Epidermal melanocyte (primary cell): ENCODE measurements around the gene CEACAM21.

Experiments used
- DNase-seq: peaks from one replicate; pipeline ENCODE4 v3.0.0; 2011; ENCODE audit warnings: low spot score; ENCODE audit not compliant: insufficient read length

CEACAM21 gene

GRCh38 chr19:41584260-41584810 lies 8.4 kb downstream of the CEACAM21 start:
- DNase-seq = no peak

- DNase-seq = no peak
Measured at GRCh38 chr19:41584931-41585330, 9.0 kb downstream of the CEACAM21 start.

- DNase-seq = no peak
Measured at GRCh38 chr19:41586064-41586463, 10.1 kb downstream of the CEACAM21 start.

- no peak for DNase-seq
Measured at GRCh38 chr19:41587101-41587837, 11.3 kb downstream of the CEACAM21 start.

- DNase-seq = no peak
Measured at GRCh38 chr19:41587838-41588210, 11.9 kb downstream of the CEACAM21 start.

- no peak for DNase-seq
Measured at GRCh38 chr19:41588497-41589209, 12.7 kb downstream of the CEACAM21 start.

GRCh38 chr19:41589371-41589770 lies 13.4 kb downstream of the CEACAM21 start:
- no peak for DNase-seq

- no peak for DNase-seq
Measured at GRCh38 chr19:41590936-41591335, 15.0 kb downstream of the CEACAM21 start.

- no peak for DNase-seq
Measured at GRCh38 chr19:41591951-41592562, 16.1 kb downstream of the CEACAM21 start.

- no peak for DNase-seq
Measured at GRCh38 chr19:41595258-41595889, 19.4 kb downstream of the CEACAM21 start.

- DNase-seq = no peak
Measured at GRCh38 chr19:41595890-41596280, 19.9 kb downstream of the CEACAM21 start.

- peak; percentile 93 for DNase-seq
Measured at GRCh38 chr19:41597600-41598041, 21.7 kb downstream of the CEACAM21 start.

- no peak for DNase-seq
Measured at GRCh38 chr19:41599175-41599966, 23.4 kb downstream of the CEACAM21 start.

- no peak for DNase-seq
Measured at GRCh38 chr19:41601771-41602170, 25.8 kb downstream of the CEACAM21 start.

GRCh38 chr19:41604831-41605230 lies 28.9 kb downstream of the CEACAM21 start:
- no peak for DNase-seq

- DNase-seq = no peak
Measured at GRCh38 chr19:41606215-41606837, 30.4 kb downstream of the CEACAM21 start.

- DNase-seq = no peak
Measured at GRCh38 chr19:41607668-41608067, 31.7 kb downstream of the CEACAM21 start.

GRCh38 chr19:41610789-41611188 lies 34.8 kb downstream of the CEACAM21 start:
- DNase-seq = no peak

GRCh38 chr19:41612483-41612882 lies 36.5 kb downstream of the CEACAM21 start:
- DNase-seq = no peak

- no peak for DNase-seq
Measured at GRCh38 chr19:41615207-41615606, 39.2 kb downstream of the CEACAM21 start.
